Fibroblast of pulmonary artery (primary cell): ENCODE measurements around the gene TRAPPC2.
A peak's percentile ranks its signal among the peaks of the same experiment; 100 is the strongest.

Experiments
- DNase-seq: peaks from one replicate; pipeline ENCODE4 v3.0.0-alpha.2; 2010; ENCODE audit warnings: low read depth
- H3K4me3 ChIP-seq: replicated peaks from 2 replicates; pipeline ENCODE4 v1.5.1; 2011; ENCODE audit warnings: low read depth, mild to moderate bottlenecking, control low read depth, low read length, moderate library complexity
- CTCF ChIP-seq: IDR thresholded peaks from 2 replicates; pipeline ENCODE4 v1.5.1; 2011; ENCODE audit warnings: mild to moderate bottlenecking, control low read depth, low read length, inconsistent platforms; ENCODE audit errors: missing control alignments

The TRAPPC2 gene

GRCh38 chrX:13770013-13770535 lies 35.7 kb upstream of the TRAPPC2 start:
- no peak for TF ChIP-seq CTCF
- DNase-seq = no peak

GRCh38 chrX:13768939-13769338 lies 34.5 kb upstream of the TRAPPC2 start:
- no peak for TF ChIP-seq CTCF
- H3K4me3 ChIP-seq = no peak overlapping the region
- DNase-seq = no peak

More at GRCh38 chrX:13770013-13770535, 35.7 kb upstream of the TRAPPC2 start:
- H3K4me3 ChIP-seq = no peak overlapping the region

- H3K4me3 ChIP-seq = no peak overlapping the region
- peak; percentile 3 for DNase-seq
- TF ChIP-seq CTCF = peak; percentile 24
Measured at GRCh38 chrX:13764765-13765164, 30.3 kb upstream of the TRAPPC2 start.

GRCh38 chrX:13764281-13764680 lies 29.9 kb upstream of the TRAPPC2 start:
- no peak for TF ChIP-seq CTCF
- no peak overlapping the region for H3K4me3 ChIP-seq
- no peak for DNase-seq

- H3K4me3 ChIP-seq = no peak overlapping the region
- TF ChIP-seq CTCF = no peak
- DNase-seq = no peak
Measured at GRCh38 chrX:13763489-13763888, 29.1 kb upstream of the TRAPPC2 start.

GRCh38 chrX:13761606-13762414 lies 27.4 kb upstream of the TRAPPC2 start:
- no peak for TF ChIP-seq CTCF
- DNase-seq = peak; percentile 16
- H3K4me3 ChIP-seq = no peak overlapping the region
